Uterus (tissue), 2 donors: ENCODE data around the gene PRPF38B.

Experiments used
- CTCF ChIP-seq, 4 experiments: fragments of 200-600 bp in 2 of 4; fragments of 450-650 bp in 2 of 4; sonication (generic) in 2 of 4; IDR thresholded peaks; one replicate each; pipeline ENCODE4 v1.5.1; 2016 to 2019; ENCODE audit warnings: antibody characterized with exemption in 4 of 4, mild to moderate bottlenecking in 2 of 4, moderate library complexity in 1 of 4
- POLR2A ChIP-seq, 2 donors: fragments of 450-650 bp; IDR thresholded peaks; one replicate each; pipeline ENCODE4 v1.6.1; 2016; ENCODE audit warnings: antibody characterized with exemption in 2 of 2, mild to moderate bottlenecking in 1 of 2, moderate library complexity in 1 of 2

DNA sequence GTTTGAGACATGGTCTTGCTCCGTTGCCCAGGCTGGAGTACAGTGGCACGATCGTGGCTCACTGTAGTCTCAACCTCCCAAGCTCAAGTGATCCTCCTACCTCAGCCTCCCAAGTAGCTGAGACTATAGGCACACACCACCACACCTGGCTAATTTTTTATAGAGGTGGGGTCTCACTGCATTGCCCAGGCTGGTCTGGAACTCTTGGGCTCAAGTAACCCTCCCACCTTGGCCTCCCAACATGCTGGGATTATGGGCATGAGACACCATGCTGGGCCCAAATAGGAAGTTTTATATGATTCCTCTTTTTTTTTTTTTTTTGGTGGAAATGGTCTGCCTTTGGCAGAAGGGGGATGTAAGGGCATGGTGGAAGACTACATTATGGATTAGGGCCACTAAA is 14.5 kb downstream of the PRPF38B start:
- TF ChIP-seq CTCF (IDR thresholded peaks at IDR 0.05) (no peak), POLR2A (IDR thresholded peaks at IDR 0.05) (no peak)
